Endothelial cell of umbilical vein (primary cell): ENCODE measurements around the gene MAPT. TPM values are rescaled to one million over a fixed set of nuclear protein-coding genes. Genes with fewer than 3 reads are reported as not detected.

ENCODE experiments used
- BruUV-seq: library from RNA; stranded (reverse); fragments of 400-500 nt; replicated peaks from 2 replicates; lab custom pipeline; 2021; lab: Mats Ljungman, UMichigan
- CTCF ChIA-PET: fragments of 300-600, 350-600 bp; sonication (Branson Sonifier 250); formaldehyde crosslinking; loops from one replicate; lab custom pipeline; 2021; ENCODE audit warnings: antibody characterized with exemption, inconsistent platforms; lab: Charles Lee
- POLR2A ChIA-PET: fragments of 300-600, 350-600 bp; sonication (Branson Sonifier 250); formaldehyde crosslinking; loops from one replicate; lab custom pipeline; 2021; ENCODE audit warnings: antibody characterized with exemption, inconsistent platforms; lab: Charles Lee
- DNase-seq: peaks from one replicate; pipeline ENCODE4 v3.0.0-alpha.2; 2011; ENCODE audit warnings: low read depth, low spot score
- FAIRE-seq: peaks from 2 replicates; lab custom pipeline; 2011; peaks lifted over from hg19 to GRCh38; lab: Jason Lieb, UNC
- H2AFZ ChIP-seq: 2 replicates; pipeline ENCODE4 v1.6.0; 2012; ENCODE audit warnings: low read depth, low read length, control low read depth, inconsistent platforms
- H3K27ac ChIP-seq: 2 replicates; pipeline ENCODE4 v1.5.1; 2011; ENCODE audit warnings: low read depth, mild to moderate bottlenecking, control low read depth, low read length, moderate library complexity; ENCODE audit not compliant: insufficient read depth
- H3K27me3 ChIP-seq, 2 experiments: 2 replicates each; pipeline versions ENCODE4 v1.6.0 to v1.6.1; 2011; ENCODE audit warnings: low read length in 2 of 2, mixed read lengths in 1 of 2; ENCODE audit not compliant: control insufficient read depth in 2 of 2, insufficient read depth in 2 of 2
- H3K36me3 ChIP-seq, 2 experiments: 2 replicates in 1 of 2; 3 replicates in 1 of 2; pipeline ENCODE4 v1.5.1; 2011; ENCODE audit warnings: low read length in 2 of 2, mild to moderate bottlenecking in 1 of 2, moderate library complexity in 1 of 2; ENCODE audit not compliant: control insufficient read depth in 2 of 2, insufficient read depth in 2 of 2; ENCODE audit errors: extremely low read depth in 1 of 2
- H3K4me1 ChIP-seq: 3 replicates; pipeline ENCODE4 v1.5.1; 2011; ENCODE audit warnings: mild to moderate bottlenecking, low read length; ENCODE audit not compliant: control insufficient read depth, insufficient read depth; ENCODE audit errors: extremely low read depth
- H3K4me2 ChIP-seq: 2 replicates; pipeline ENCODE4 v1.6.1; 2011; ENCODE audit warnings: low read length, control low read depth, mixed read lengths; ENCODE audit not compliant: insufficient read depth
- H3K4me3 ChIP-seq, 3 experiments: fragments of 200-600 bp in 1 of 3; sonication (generic), shearing (Covaris generic) in 1 of 3; replicated peaks in 1 of 3; 2 replicates each; pipeline ENCODE4 v1.5.1; 2011 to 2016; ENCODE audit warnings: control low read depth in 3 of 3, low read length in 3 of 3, mild to moderate bottlenecking in 2 of 3, inconsistent platforms in 1 of 3, low read depth in 1 of 3, moderate library complexity in 1 of 3; ENCODE audit not compliant: insufficient read depth in 1 of 3
- H3K79me2 ChIP-seq: 2 replicates; pipeline ENCODE4 v1.6.0; 2012; ENCODE audit warnings: low read length, inconsistent platforms; ENCODE audit not compliant: control insufficient read depth, insufficient read depth
- H3K9ac ChIP-seq: replicated peaks from 2 replicates; pipeline ENCODE3; 2011; ENCODE audit warnings: low read length, control low read depth; ENCODE audit not compliant: insufficient read depth; ENCODE audit errors: extremely low read depth
- H3K9me1 ChIP-seq: replicated peaks from 3 replicates; pipeline ENCODE4 v1.6.0; 2011; ENCODE audit warnings: mild to moderate bottlenecking, low read length; ENCODE audit not compliant: control insufficient read depth, insufficient read depth; ENCODE audit errors: extremely low read depth
- H3K9me3 ChIP-seq: replicated peaks from 2 replicates; pipeline ENCODE4 v1.5.1; 2012; ENCODE audit warnings: low read length, inconsistent platforms; ENCODE audit not compliant: control insufficient read depth, insufficient read depth
- H4K20me1 ChIP-seq: replicated peaks from 2 replicates; pipeline ENCODE3; 2011; ENCODE audit warnings: mild to moderate bottlenecking, low read length; ENCODE audit not compliant: control insufficient read depth, insufficient read depth; ENCODE audit errors: extremely low read depth
- CTCF ChIP-seq, 2 donors: IDR thresholded peaks; 1 replicate in 1 of 2; 2 replicates in 1 of 2; pipeline ENCODE4 v1.5.1; 2011; ENCODE audit warnings: low read length in 2 of 2, mild to moderate bottlenecking in 2 of 2, moderate library complexity in 2 of 2, control low read depth in 1 of 2, inconsistent platforms in 1 of 2, low read depth in 1 of 2; ENCODE audit not compliant: insufficient read depth in 1 of 2; ENCODE audit errors: extremely low read depth in 1 of 2
- FOS ChIP-seq: IDR thresholded peaks from 2 replicates; pipeline ENCODE4 v1.6.1; 2011; ENCODE audit warnings: mild to moderate bottlenecking, low read length, moderate library complexity, borderline replicate concordance; ENCODE audit not compliant: insufficient read depth
- GATA2 ChIP-seq: IDR thresholded peaks from 2 replicates; pipeline ENCODE4 v1.7.0; 2011; ENCODE audit warnings: low read depth, mild to moderate bottlenecking, moderate library complexity, mixed read lengths, low read length; ENCODE audit not compliant: insufficient read length, insufficient read depth
- JUN ChIP-seq: IDR thresholded peaks from 2 replicates; pipeline ENCODE4 v1.6.1; 2011; ENCODE audit warnings: borderline replicate concordance, low read depth; ENCODE audit not compliant: insufficient read length, insufficient read depth
- MAX ChIP-seq: IDR thresholded peaks from 2 replicates; pipeline ENCODE4 v1.6.1; 2011; ENCODE audit not compliant: insufficient read depth, insufficient read length
- MYC ChIP-seq: IDR thresholded peaks from one replicate; pipeline ENCODE4 v1.6.1; 2011; ENCODE audit warnings: mild to moderate bottlenecking, low read depth, low read length
- POLR2A ChIP-seq: IDR thresholded peaks from 2 replicates; pipeline ENCODE4 v1.6.1; 2012; ENCODE audit warnings: low read depth, mild to moderate bottlenecking, control low read depth, low read length
- POLR2AphosphoS5 ChIP-seq: IDR thresholded peaks from 2 replicates; pipeline ENCODE4 v1.6.1; 2012; ENCODE audit warnings: low read depth, mild to moderate bottlenecking, control low read depth, low read length, moderate library complexity; ENCODE audit not compliant: insufficient read depth
- dilution Hi-C: fragments of 300-500 bp; cut with MboI; formaldehyde crosslinking; loops from one replicate; pipeline ENCODE4 v1.15.0; 2019; ENCODE audit warnings: low sequenced_read_pairs; ENCODE audit not compliant: extremely low pct_ligation_motif_present
- intact Hi-C: fragments of 100-400 bp; cut with micrococcal nuclease; formaldehyde crosslinking; loops from one replicate; pipeline ENCODE4 v1.10.0; 2022
- polyA plus RNA-seq, 4 experiments: library from polyadenylated mRNA; depleted of rRNA in 3 of 4; stranded (reverse) in 3 of 4; unstranded in 1 of 4; fragments of >200 nt; gene quantifications; 2 replicates each; pipeline versions ENCODE4 v1.2.1 to v1.2.3, GENCODE V29; 2011 to 2012; ENCODE audit warnings: missing spikeins in 1 of 4
- total RNA-seq: library from RNA; stranded (reverse); gene quantifications from 2 replicates; pipeline ENCODE4 v1.2.3, GENCODE V29; 2021

The MAPT gene
- total and polyA plus RNA-seq, 2 donors (not counting 3 experiments of a cell fraction or from before 2014, with no cell fraction given), result 0.04 to 0.51 TPM

- no peaks in the 10 kb centered on the region for H3K36me3 ChIP-seq
- no peaks in the 10 kb centered on the region for H3K4me1 ChIP-seq
- TF ChIP-seq JUN, result no peak
- TF ChIP-seq GATA2, result no peak
- no peak for TF ChIP-seq POLR2A
- TF ChIP-seq FOS, result no peak
- TF ChIP-seq CTCF (IDR thresholded peaks at IDR 0.05; ENCODE audit: extremely low read depth in 1 of 2, insufficient read depth in 1 of 2, low read depth in 1 of 2, low read length in 2 of 2), result no peak
- TF ChIP-seq MYC, result no peak
- no peak for TF ChIP-seq POLR2AphosphoS5
- TF ChIP-seq MAX, result no peak
- no TSS peak for BruUV-seq
- no peak overlapping the region for H3K4me3 ChIP-seq
- peaks cover 2 to 3% of the 10 kb centered on the region in 2 experiments for H3K27me3 ChIP-seq
- intact Hi-C loops, result no loop called here
- dilution Hi-C loops, result no loop called here
- no peaks in the 10 kb centered on the region for H3K9me3 ChIP-seq
- no peak overlapping the region for H2AFZ ChIP-seq
- DNase-seq (no peak), FAIRE-seq (no peak)
- no peak overlapping the region for H3K9ac ChIP-seq
- CTCF ChIA-PET, result interaction anchor here (0.8 kb wide), 1 partner anchor 42 kb away, joined by 3 read pairs; no protein-coding TSS in a partner anchor
- POLR2A ChIA-PET, result no interaction called here
- no peak overlapping the region for H3K27ac ChIP-seq
- no peak overlapping the region for H3K4me2 ChIP-seq
- H3K9me1 ChIP-seq, result no peaks in the 10 kb centered on the region
- H4K20me1 ChIP-seq, result no peaks in the 10 kb centered on the region
- no peaks in the 10 kb centered on the region for H3K79me2 ChIP-seq
Measured at GRCh38 chr17:45874151-45874550, 20.2 kb upstream of the MAPT start.
